ENCODE data around the gene ZACN.
A peak's percentile ranks its signal among the peaks of the same experiment; 100 is the strongest.
"Not testable (repeated sequence)": the region's sequence is repeated elsewhere in the genome, so short reads cannot be mapped to it uniquely, and the experiment has no call there.

Gene ZACN

DNA sequence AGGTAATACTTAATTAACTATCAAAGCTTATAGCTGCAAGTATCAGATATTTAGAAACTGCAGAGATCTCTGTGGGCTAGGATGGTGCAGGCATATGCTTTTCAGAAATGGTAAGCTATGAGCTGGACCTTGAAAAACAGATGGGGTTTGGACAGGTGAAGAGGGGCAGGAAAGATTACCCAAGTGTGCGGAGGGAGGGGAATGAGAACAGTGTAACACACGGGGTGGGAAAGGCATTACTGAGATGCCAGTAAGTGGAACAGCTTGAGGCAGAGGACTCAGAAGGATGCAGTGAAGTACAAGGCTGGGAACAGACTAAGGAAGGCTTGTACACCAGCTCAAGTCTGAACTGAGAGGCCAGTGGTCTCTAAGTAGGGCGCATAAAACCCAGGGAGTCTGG, 29.7 kb upstream of the ZACN start:
- no peak overlapping the region for H3K4me3 Mint-ChIP-seq
- H3K9me3 Mint-ChIP-seq = no peaks in the 10 kb centered on the region
- peaks cover 9% of the 10 kb centered on the region for H3K4me1 Mint-ChIP-seq
- no peaks in the 10 kb centered on the region for H3K27me3 Mint-ChIP-seq
- peaks cover 78% of the 10 kb centered on the region for H3K36me3 Mint-ChIP-seq
- ATAC-seq = no peak
- H3K27ac Mint-ChIP-seq = no peak overlapping the region

- no peak for ATAC-seq
- Mint-ChIP-seq H3K4me3 (no peak overlapping the region), H3K27me3 (no peaks in the 10 kb centered on the region), H3K4me1 (peaks cover 9% of the 10 kb centered on the region), H3K36me3 (peaks cover 75% of the 10 kb centered on the region), H3K27ac (no peak overlapping the region), H3K9me3 (no peaks in the 10 kb centered on the region)
These were observed 29.0 kb upstream of the ZACN start for GRCh38 chr17:76049836-76050537.

GRCh38 chr17:76050538-76051467, 28.2 kb upstream of the ZACN start:
- H3K36me3 Mint-ChIP-seq = peaks cover 68% of the 10 kb centered on the region
- H3K4me1 Mint-ChIP-seq = peaks cover 9% of the 10 kb centered on the region
- no peak overlapping the region for H3K27ac Mint-ChIP-seq
- H3K27me3 Mint-ChIP-seq = no peaks in the 10 kb centered on the region
- no peaks in the 10 kb centered on the region for H3K9me3 Mint-ChIP-seq
- ATAC-seq = no peak
- H3K4me3 Mint-ChIP-seq = no peak overlapping the region

GRCh38 chr17:76051561-76051960, 27.4 kb upstream of the ZACN start:
- Mint-ChIP-seq H3K4me3 (no peak overlapping the region), H3K27me3 (no peaks in the 10 kb centered on the region), H3K36me3 (peaks cover 67% of the 10 kb centered on the region), H3K27ac (no peak overlapping the region), H3K4me1 (peaks cover 9% of the 10 kb centered on the region), H3K9me3 (no peaks in the 10 kb centered on the region)
- ATAC-seq = no peak

GRCh38 chr17:76053246-76054111, 25.5 kb upstream of the ZACN start:
- H3K9me3 Mint-ChIP-seq = no peaks in the 10 kb centered on the region
- no peak for ATAC-seq
- H3K27ac Mint-ChIP-seq = no peak overlapping the region

GRCh38 chr17:76054112-76054476, 24.9 kb upstream of the ZACN start:
- H3K36me3 Mint-ChIP-seq = peaks cover 71% of the 10 kb centered on the region
- H3K9me3 Mint-ChIP-seq = no peaks in the 10 kb centered on the region
- H3K27me3 Mint-ChIP-seq = no peaks in the 10 kb centered on the region
- ATAC-seq = no peak
- H3K4me1 Mint-ChIP-seq = no peaks in the 10 kb centered on the region
- no peak overlapping the region for H3K4me3 Mint-ChIP-seq
- H3K27ac Mint-ChIP-seq = no peak overlapping the region

More at GRCh38 chr17:76053246-76054111, 25.5 kb upstream of the ZACN start:
- H3K4me3 Mint-ChIP-seq = no peak overlapping the region
- peaks cover 1% of the 10 kb centered on the region for H3K4me1 Mint-ChIP-seq
- H3K27me3 Mint-ChIP-seq = no peaks in the 10 kb centered on the region
- peaks cover 71% of the 10 kb centered on the region for H3K36me3 Mint-ChIP-seq

DNA sequence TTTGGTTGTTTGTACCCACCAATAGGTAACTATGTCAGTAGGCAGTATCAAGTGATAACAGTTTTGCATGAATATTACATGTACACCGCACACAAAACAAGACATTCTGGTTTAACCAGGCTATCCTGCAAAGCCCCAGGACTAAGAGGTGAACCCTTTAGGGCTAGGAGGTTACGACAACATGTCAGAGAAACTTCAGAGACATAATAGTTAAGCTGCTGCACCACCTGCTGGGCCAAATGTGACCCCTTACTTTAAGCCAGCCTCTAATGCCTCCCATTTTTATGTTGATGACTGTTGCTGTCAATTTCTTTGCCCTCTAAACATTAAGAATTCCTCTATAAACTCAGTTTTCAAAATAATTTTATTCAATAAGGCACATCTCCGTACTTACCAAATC, 22.1 kb upstream of the ZACN start:
- Mint-ChIP-seq H3K36me3 (peaks cover 59% of the 10 kb centered on the region), H3K4me1 (no peaks in the 10 kb centered on the region), H3K27me3 (no peaks in the 10 kb centered on the region), H3K27ac (no peak overlapping the region), H3K9me3 (no peaks in the 10 kb centered on the region), H3K4me3 (no peak overlapping the region)
- no peak for ATAC-seq

DNA sequence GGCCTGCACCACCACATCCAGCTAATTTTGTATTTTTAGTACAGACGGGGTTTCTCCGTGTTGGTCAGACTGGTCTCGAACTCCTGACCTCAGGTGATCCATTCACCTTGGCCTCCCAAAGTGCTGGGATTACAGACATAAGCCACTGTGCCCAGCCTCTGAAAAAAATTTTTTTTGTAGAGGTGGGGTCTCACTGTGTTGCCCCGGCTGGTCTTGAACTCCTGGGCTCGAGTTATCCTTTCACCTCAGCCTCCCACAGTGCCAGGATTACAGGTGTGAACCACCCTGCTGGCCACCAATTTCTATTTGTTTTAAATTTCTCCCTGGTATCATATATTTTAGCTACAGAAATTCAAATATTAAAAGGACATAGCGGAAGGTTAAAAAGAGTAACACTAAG, 20.7 kb upstream of the ZACN start:
- not testable (repeated sequence) for ATAC-seq, H3K4me3 Mint-ChIP-seq, H3K4me1 Mint-ChIP-seq, H3K27ac Mint-ChIP-seq, H3K9me3 Mint-ChIP-seq, H3K27me3 Mint-ChIP-seq
- H3K36me3 Mint-ChIP-seq = peaks cover 58% of the 10 kb centered on the region

- Mint-ChIP-seq H3K27ac (peak overlapping the region; percentile 76), H3K27me3 (no peaks in the 10 kb centered on the region), H3K4me3 (peak overlapping the region; percentile 2), H3K9me3 (no peaks in the 10 kb centered on the region), H3K4me1 (peaks cover 17% of the 10 kb centered on the region), H3K36me3 (peaks cover 63% of the 10 kb centered on the region)
- peak; percentile 83 for ATAC-seq
These were observed 15.0 kb upstream of the ZACN start for GRCh38 chr17:76063875-76064546.

DNA sequence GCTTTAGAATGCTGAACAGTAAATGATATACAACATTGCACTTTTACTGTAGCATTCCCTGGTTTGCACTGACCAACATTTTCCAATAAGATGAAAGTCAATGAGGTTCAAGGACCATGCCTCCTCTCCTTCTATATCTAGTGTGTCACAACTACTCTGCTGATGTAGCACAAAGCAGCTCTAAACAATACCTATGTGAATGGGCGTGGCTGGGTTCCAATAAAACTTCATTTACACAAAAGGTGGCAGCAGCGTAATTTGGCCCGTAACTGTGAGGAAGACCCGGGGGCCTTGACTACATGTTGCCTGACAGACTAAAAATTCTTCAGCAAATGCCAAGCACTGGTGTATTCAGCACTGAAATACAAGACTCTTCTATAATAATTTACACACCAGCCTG, 13.2 kb upstream of the ZACN start:
- Mint-ChIP-seq H3K27me3 (no peaks in the 10 kb centered on the region), H3K4me3 (no peak overlapping the region), H3K27ac (no peak overlapping the region), H3K36me3 (peaks cover 55% of the 10 kb centered on the region), H3K4me1 (peaks cover 28% of the 10 kb centered on the region), H3K9me3 (no peaks in the 10 kb centered on the region)
- no peak for ATAC-seq

- peaks cover 24% of the 10 kb centered on the region for H3K36me3 Mint-ChIP-seq
- ATAC-seq = peak; percentile 63
- peak overlapping the region; percentile 96 for H3K4me3 Mint-ChIP-seq
- H3K4me1 Mint-ChIP-seq = peaks cover 43% of the 10 kb centered on the region
- H3K9me3 Mint-ChIP-seq = no peaks in the 10 kb centered on the region
- H3K27me3 Mint-ChIP-seq = peaks cover 25% of the 10 kb centered on the region
- peak overlapping the region; percentile 97 for H3K27ac Mint-ChIP-seq
These were observed 7.3 kb upstream of the ZACN start for GRCh38 chr17:76071531-76072147.

DNA sequence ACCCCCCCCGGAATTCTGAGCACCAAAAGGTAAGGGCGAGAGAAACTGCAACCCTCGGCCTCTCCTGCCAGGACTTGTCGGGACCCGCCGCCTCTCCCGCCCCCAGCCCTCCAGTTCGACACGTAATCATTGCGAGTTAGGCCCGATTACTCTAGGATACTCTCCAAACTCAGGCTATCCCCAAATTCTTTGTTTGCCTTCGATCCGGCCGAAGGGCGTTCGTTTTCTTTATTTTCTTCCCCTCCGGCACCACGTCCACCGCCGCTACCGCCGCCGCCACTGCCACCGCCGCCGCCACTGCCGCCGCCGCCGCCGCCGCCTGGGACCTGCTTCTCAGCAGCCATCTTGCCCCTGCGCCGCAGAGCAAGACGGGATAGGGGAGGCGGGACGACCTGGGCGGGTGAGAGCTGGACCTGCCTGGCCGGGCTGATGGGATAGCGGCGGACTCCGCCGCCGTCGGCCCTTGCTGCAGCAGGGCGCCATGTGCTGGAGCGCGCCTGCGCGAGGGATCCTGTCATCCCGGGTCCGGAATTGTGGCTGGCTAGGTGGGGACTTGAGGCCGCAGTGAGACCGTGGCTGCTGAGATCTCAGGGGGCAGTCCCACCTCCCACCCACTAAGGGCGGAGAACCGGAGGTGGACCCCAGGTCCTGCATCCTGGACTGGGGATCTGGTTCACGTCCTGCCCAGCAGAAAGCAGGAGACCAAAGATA, 6.7 kb upstream of the ZACN start, which contains the start of gene SRP68:
TSS of gene SRP68 (minus strand) at position 370 of the 711 bp plus-strand sequence. CDS start at position 344, 26 bp downstream.
- Mint-ChIP-seq H3K4me3 (peak within 1 kb of the TSS; percentile 96), H3K27ac (peak within 1 kb of the TSS; percentile 97), H3K36me3 (peaks cover 21% of the 10 kb centered on the region), H3K4me1 (peaks cover 49% of the 10 kb centered on the region), H3K27me3 (peaks cover 32% of the 10 kb centered on the region), H3K9me3 (no peaks in the 10 kb centered on the region)
- peak; percentile 98 for ATAC-seq

- H3K27ac Mint-ChIP-seq = peak within 1 kb of the TSS; percentile 21
- H3K4me3 Mint-ChIP-seq = peak within 1 kb of the TSS; percentile 75
- peaks cover 58% of the 10 kb centered on the region for H3K4me1 Mint-ChIP-seq
- peaks cover 51% of the 10 kb centered on the region for H3K27me3 Mint-ChIP-seq
- peaks cover 7% of the 10 kb centered on the region for H3K36me3 Mint-ChIP-seq
- ATAC-seq = no peak
- H3K9me3 Mint-ChIP-seq = no peaks in the 10 kb centered on the region
These were observed 4.3 kb upstream of the ZACN start, which contains the start of gene GALR2 for GRCh38 chr17:76074390-76075363. GALR2 (plus strand) TSS chr17:76074781; CDS start chr17:76074884, 103 bp downstream.

Measured in stimulated activated memory B cell treated with anti-CD40 and anti-IgM and Interleukin-4, amounts not matched to agents 10 μg/mL and 1 μg/mL and 100 μg/mL, for 72 hours (primary cell).